HG02840 (cell line): Measurements from ENCODE around the gene DNM1.
"Not testable (repeated sequence)": the region's sequence is repeated elsewhere in the genome, so short reads cannot be mapped to it uniquely, and the experiment has no call there.

ENCODE experiments used
- ATAC-seq: cut with Tn5 transposase; IDR thresholded peaks from one replicate; pipeline ENCODE4 v1.9.1; 2021; ENCODE audit warnings: mild to moderate bottlenecking, moderate library complexity, moderate number of reproducible peaks; ENCODE audit not compliant: unreplicated experiment, low FRiP score

The DNM1 gene

GRCh38 chr9:128175102-128175563 is 28.0 kb upstream of the DNM1 start:
- ATAC-seq: no peak

DNA sequence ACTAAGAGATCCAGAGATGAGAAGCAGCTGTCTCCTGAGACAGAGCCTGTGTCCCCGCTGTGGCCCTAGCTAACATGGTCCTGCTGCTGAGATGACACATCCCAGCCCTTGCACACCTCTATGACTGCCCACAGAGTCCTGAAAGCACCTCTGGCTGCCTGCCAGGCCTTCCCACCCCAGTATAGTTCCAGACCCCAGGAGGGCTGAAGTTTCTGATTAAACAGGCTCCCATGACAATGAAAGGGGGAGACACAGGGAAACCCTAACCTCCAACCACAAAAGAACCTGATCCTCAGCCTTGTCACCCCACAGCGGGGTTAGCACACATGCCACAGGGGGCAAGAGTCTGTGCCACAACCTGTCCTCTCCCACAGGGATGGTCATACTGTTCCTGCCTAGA is 27.5 kb upstream of the DNM1 start:
- no peak for ATAC-seq

DNA sequence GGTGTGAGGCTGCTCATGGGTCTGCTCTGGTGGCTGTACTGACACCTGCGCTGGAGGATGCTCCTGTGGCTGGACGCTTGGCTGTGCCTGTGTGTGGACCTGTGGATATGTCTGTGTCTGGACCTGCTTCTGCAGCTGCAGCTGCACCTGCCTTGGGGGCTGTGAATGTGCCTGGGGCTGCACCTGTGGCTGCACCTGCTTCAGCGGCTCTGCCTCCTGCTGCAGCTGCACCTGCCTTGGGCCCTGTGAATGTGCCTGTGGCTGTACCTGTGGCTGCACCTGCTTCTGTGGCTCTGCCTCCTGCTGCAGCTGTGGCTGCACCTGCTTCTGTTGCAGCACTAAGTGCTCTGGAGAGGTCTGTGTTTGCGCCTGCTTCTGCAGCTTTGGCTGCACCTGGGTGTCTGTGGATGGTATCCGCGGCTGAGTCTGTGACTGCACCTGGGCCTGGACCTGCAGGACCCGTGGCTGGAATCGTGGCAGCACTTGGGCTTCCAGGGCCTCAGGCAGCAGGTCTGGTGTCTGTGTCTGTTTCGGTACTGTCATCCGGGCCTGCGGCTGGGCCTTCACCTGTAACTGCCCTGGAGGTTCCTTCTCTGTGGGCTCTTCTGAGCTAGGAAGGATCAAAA is 24.3 kb upstream of the DNM1 start:
- no peak for ATAC-seq

- ATAC-seq: no peak
Measured at GRCh38 chr9:128180001-128180400, 23.2 kb upstream of the DNM1 start.

DNA sequence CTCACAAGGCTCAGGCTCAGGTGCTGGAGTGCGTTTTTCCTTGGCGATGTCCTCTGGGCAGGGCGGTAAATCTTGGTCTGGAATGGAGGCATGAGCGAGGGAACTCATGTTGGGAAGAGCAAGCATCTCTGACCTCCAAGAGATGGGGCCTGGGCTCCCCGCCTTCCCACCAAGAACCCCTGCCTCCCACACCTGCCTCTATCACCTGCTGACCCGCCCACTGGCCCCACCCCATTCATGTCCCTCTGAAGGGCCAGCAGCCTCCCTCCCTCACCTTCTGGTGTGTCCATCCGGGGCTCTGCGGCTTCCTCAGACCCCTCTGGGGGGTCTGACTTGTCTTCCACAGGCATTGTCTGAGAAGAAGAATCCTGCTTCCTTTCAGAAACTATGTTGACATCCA is 22.7 kb upstream of the DNM1 start:
- no peak for ATAC-seq

GRCh38 chr9:128181480-128181879 is 21.7 kb upstream of the DNM1 start:
- not testable (repeated sequence) for ATAC-seq

DNA sequence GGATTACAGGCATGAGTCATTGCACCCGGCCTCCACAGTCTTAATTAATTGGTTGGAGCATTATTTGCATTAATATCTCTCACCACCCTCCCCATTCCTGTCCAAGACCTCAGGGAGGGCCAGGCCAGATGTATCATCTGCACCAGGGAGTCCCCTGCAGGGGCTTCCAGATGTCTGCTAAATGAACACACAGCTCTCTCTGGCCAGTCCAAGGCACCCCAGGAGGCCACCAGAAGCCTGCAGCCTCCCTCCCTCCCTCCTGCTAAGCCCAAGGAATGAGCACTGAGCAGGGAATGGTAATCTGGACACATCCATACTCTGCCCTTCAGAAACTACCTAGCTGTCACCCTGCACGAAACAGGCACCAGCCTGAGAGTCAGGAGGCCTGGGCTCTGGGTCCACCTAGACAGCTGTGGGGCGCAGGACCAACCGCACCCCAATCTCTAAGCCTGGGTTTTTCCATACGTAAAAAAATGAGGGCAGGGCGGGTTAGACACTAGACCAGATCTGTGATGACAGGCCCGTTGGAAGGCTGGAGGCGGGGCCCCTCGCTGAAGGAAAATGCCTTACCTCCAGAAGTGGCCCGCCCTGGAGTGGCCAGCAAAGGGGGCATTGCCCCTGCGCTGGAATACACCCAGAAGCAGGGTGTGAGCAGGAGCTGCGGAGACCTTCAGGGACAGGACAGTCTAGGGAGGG is 20.1 kb upstream of the DNM1 start:
- ATAC-seq: no peak

GRCh38 chr9:128185979-128186965 is 16.9 kb upstream of the DNM1 start:
- ATAC-seq: no peak

- no peak for ATAC-seq
Measured at GRCh38 chr9:128187361-128187760, 15.8 kb upstream of the DNM1 start.

GRCh38 chr9:128188209-128188608 is 15.0 kb upstream of the DNM1 start:
- no peak for ATAC-seq

GRCh38 chr9:128190013-128190412 is 13.2 kb upstream of the DNM1 start:
- ATAC-seq: no peak

DNA sequence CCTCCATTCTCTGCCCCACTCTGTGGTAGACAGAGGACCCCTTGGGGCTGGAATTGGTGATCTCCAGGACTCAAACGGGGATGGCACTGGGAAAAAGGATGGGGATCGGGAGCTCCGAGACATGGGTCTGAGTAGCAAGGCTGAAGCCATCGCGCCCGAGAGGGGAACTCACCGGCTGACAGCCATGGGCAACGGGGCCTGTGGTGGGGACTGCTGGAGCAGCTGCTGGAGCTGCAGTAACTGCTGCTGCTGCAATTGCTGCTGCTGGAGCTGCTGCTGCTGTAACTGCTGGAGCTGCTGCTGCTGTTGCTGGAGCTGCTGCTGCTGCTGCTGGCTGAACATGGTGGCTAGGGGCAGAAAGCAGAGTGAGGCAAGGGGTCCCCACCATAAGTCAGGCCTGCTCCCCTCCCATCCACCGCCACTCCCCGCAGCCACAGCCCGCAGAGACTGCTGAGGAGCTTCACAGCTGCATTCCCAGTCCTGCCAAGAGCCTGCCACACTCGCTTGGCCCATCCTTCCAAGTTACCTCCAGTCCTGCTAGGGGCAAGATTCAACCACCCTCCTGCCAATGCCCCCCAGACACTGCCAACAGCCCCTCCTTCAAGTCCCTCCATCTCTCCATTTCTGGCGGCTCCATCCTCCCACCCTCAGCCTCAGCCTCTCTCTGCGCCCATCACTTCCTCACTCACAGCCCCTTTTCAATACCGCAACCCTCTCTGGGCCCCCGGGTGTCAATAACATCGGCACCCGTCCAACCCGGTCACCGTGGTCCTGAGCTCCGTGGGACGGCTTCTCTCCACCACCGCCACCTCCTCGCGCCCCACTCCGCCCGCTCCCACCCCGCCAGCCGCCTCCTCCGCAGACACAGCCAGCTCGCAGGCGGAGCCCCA is 12.4 kb upstream of the DNM1 start:
- peak; percentile 22 for ATAC-seq

DNA sequence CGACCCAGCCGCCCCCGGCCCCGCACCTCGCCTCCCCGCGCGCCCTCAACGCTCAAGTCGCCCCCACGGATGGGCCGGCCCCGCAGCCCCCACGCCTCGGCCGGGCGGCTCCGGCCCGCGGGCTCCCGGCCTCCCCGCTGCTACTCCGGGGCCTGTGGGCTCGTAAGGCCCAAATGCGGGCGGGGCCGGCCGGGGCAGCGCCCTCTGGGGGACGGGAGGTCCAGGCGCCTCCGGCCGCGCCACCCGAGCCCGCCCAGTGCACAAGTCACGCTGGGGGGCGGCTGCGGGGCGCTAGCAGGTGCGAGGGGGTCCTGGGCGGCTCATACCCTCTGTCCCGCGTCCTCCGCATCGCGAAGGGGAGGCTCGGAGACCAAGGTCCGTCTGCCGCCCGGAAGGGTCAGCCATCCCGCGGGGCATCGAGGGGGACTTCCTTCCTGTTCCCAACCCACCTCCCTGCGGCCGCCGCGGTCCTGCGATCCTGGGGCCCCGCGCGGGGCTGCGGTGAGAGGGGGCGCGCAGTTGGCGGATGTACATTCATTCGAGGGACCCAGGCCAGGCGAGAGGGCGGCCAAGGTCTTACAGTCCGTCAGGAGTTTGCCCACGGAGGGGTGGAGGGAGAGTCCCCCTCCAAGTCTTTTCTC is 11.7 kb upstream of the DNM1 start, which contains the start of gene CIZ1:
Gene CIZ1 (minus strand): TSS at position 167 of the 641 bp plus-strand sequence. CDS start 715 bp downstream, outside the sequence.
- peak; percentile 72 for ATAC-seq

- ATAC-seq: no peak
Measured at GRCh38 chr9:128192601-128193371, 10.4 kb upstream of the DNM1 start.

DNA sequence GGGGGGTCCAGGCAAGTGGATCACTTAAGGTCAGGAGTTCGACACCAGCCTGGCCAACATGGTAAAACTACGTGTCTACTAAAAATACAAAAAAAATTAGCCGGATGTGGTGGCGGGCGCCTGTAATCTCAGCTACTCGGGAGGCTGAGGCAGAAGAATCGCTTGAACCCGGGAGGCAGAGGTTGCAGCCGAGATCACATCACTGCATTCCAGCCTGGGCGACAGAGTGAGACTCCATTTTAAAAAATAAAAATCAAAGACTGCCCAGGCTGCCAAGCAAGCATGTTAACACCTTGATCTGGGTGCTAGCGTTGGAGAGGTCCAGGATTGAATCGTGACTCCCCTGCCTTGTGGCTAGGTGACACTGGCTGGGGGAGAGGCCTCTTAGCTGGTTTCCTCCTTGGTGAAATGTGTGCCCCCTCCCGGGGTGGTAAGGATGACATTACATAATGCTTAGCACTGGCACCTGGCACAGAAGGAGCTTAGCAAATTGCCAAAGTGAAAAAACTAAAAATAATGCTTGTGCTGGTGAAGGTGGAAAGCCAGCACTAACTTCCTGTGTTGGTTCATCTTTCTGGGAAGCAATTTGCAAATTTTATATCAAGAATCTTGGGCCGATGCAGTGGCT is 9.6 kb upstream of the DNM1 start:
- no peak for ATAC-seq

DNA sequence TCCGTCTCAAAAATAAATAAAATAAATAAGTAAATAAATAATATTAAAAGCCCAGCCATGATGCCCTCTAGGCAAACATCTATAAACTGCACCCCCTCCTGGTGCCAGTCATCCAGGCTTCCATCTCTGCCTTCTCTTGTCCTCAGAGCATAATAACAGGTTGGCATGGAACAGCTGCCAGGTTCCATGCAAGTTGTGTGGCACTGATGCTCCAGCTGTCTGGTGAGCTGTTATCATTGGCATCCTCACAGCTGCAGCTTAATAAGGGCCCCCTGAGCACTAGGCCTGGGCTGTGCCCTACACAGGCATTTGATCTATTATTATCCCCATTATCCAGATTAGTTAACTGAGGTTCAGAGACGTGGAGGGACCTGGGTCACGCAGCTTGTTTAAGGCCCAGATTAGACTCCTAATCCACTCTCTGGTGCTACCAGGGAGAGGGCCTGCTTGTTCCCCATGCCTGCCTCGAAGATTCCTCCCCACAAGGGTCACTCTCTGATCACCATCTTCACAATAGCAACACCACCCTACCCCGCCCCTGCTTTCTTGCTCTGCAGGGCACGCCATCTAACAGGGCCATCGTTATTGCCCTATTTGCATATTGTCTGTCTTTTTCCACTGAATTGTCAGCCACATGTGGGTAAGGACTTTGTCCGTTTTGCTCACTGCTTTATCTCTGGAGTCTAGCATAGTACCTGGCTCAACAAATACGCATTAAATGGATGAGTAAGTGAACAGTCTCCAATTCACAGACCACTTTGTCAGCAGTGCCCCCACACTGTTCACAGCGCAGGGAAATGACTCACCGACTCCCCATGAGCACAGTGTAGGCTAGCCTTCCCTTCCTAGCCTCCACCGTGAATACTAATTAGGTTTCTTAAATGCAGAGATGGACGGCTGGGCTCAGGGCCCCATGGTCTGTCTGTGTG is 1.5 kb upstream of the DNM1 start:
- no peak for ATAC-seq

DNA sequence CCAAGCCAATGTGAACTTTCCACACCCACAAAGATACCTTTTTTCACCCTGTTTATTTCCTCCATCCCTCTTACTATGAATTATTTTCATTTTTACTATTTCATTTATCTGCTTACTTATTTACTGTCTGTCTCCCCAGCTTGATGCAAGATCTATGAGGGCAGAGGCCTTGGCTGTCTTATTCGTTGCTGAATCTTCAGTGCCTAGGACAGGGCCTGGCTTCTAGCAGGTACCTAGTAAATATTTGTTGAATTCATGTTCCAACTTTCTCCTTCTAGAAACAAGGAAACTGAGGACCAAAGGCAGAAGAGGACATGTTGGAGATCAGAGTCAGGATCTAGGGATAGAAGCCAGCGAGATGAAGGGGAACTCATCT is 543 bp upstream of the DNM1 start:
- ATAC-seq: no peak
